ENCODE data around the gene GRM7. TPM values are rescaled to one million over a fixed set of nuclear protein-coding genes. Genes with fewer than 3 reads are reported as not detected.

The GRM7 gene
- total RNA-seq, 1 experiment from 2014 or later, result not detected

DNA sequence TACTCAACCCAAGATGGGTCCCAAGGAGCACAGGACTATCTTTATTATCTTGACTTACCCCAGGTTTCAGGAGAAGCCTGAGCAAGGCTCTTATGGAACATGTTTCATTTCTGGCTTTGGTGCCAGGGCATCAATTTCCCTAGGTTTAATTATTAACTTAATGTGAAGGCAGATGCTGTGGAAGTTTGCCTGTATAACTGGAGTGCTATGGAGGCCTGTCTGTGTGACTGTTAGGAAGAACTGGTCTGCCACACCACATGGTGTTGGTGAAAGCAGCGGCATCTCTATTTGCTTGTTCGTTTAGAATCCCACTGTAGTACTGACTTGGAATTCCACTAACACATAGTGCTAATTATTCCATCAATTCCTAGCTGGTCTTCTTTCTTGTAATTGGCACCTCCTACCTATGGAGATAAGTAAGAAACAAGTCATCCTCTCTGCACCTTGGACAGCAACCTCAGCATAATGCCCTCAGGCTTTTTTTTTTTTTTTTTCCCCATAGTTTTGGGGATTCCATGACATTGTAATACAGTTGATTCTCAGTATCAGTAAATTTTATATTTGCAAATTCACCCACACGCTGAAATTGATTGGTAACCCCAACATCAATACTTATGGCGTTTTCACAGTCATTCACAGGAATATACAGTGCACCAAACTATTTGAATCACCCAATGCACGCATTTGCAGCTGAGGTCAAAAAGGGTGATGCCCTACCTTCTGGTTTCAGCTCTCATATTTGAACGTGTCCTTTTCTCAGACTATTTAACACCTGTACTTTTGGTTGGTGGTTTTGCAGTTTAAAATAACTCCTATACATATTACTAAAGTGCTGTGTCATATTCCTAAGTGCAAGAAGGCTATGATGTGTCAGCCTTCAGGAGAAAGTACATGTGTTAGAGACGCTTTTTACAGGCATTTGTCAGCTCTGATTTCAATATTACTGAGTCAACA lies 867.9 kb downstream of the GRM7 start:
- ChIA-PET CTCF (no interaction called here), POLR2A (ENCODE audit: unreplicated experiment) (no interaction called here)
- intact Hi-C loops (cut with micrococcal nuclease), result no loop called here
- ATAC-seq (no peak), DNase-seq (no peak)
- TF ChIP-seq, protein P1, sequence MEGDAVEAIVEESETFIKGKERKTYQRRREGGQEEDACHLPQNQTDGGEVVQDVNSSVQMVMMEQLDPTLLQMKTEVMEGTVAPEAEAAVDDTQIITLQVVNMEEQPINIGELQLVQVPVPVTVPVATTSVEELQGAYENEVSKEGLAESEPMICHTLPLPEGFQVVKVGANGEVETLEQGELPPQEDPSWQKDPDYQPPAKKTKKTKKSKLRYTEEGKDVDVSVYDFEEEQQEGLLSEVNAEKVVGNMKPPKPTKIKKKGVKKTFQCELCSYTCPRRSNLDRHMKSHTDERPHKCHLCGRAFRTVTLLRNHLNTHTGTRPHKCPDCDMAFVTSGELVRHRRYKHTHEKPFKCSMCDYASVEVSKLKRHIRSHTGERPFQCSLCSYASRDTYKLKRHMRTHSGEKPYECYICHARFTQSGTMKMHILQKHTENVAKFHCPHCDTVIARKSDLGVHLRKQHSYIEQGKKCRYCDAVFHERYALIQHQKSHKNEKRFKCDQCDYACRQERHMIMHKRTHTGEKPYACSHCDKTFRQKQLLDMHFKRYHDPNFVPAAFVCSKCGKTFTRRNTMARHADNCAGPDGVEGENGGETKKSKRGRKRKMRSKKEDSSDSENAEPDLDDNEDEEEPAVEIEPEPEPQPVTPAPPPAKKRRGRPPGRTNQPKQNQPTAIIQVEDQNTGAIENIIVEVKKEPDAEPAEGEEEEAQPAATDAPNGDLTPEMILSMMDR (conservative IDR thresholded peaks at IDR 0.05; ENCODE audit: low read depth, low read length), result no peak
- TF ChIP-seq EZH2 (IDR thresholded peaks at IDR 0.05; ENCODE audit: low read length, unreplicated experiment) (no peak), EZH2phosphoT487 (IDR thresholded peaks at IDR 0.05; ENCODE audit: borderline replicate concordance, low read length) (no peak)
- Histone ChIP-seq H4K20me1 (ENCODE audit: low read length) (no peaks in the 10 kb centered on the region), H2AFZ (ENCODE audit: low read length) (no peak overlapping the region), H3K79me2 (ENCODE audit: low read length) (no peaks in the 10 kb centered on the region), H3K4me3 (ENCODE audit: low read length) (no peak overlapping the region), H3K27ac (ENCODE audit: low read length) (no peak overlapping the region), H3F3A (ENCODE audit: low read length, unreplicated experiment) (no peaks in the 10 kb centered on the region), H3K36me3 (ENCODE audit: low read depth, low read length) (no peaks in the 10 kb centered on the region), H3K4me1 (ENCODE audit: insufficient read depth, low read length) (no peaks in the 10 kb centered on the region), H3K9me3 (ENCODE audit: low read length) (peaks cover 8% of the 10 kb centered on the region; the same call in 1 of the 2 replicates), H3K4me2 (ENCODE audit: low read length) (no peak overlapping the region), H3K9ac (ENCODE audit: low read length) (no peak overlapping the region), H3K9me2 (replicated peaks; ENCODE audit: low read length) (no peaks in the 10 kb centered on the region), H3K27me3 (ENCODE audit: low read length) (no peaks in the 10 kb centered on the region)
- no TSS peak for BruUV-seq (replicated peaks)

DNA sequence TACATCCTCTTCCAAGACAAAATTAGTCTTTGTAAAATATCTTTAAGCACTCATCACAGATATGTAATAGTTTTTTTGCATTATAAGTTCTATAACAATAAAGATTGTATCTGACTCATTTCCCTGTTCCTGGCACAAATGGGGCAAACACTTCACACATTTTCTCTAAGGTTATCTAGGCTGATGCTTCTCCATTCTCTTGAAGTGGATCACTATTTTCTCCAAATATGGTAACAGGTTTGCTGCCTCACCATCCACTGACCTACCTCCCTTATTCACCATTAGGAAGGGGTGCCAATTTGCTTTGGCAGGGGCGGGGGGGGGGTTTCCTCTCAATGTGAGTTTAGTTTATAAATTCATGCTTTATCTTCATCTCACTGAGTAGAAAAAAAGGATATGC lies 873.0 kb downstream of the GRM7 start:
- no peak for DNase-seq
- H3K9ac ChIP-seq (ENCODE audit: low read length), result no peak overlapping the region
- H3K9me2 ChIP-seq (replicated peaks; ENCODE audit: low read length), result no peaks in the 10 kb centered on the region
- H3K4me2 ChIP-seq (ENCODE audit: low read length), result no peak overlapping the region
- H2AFZ ChIP-seq (ENCODE audit: low read length), result no peak overlapping the region
- BruUV-seq (replicated peaks), result no TSS peak
- no peak for TF ChIP-seq EZH2phosphoT487 (IDR thresholded peaks at IDR 0.05; ENCODE audit: borderline replicate concordance, low read length)
- TF ChIP-seq, protein P1 (conservative IDR thresholded peaks at IDR 0.05; ENCODE audit: low read depth, low read length), result no peak
- no peak for TF ChIP-seq EZH2 (IDR thresholded peaks at IDR 0.05; ENCODE audit: low read length, unreplicated experiment)
- no peaks in the 10 kb centered on the region for H3K4me1 ChIP-seq (ENCODE audit: insufficient read depth, low read length)
- H3K27ac ChIP-seq (ENCODE audit: low read length), result no peak overlapping the region
- ATAC-seq, result no peak
- H3K36me3 ChIP-seq (ENCODE audit: low read depth, low read length), result no peaks in the 10 kb centered on the region
- H4K20me1 ChIP-seq (ENCODE audit: low read length), result no peaks in the 10 kb centered on the region
- POLR2A ChIA-PET (ENCODE audit: unreplicated experiment), result no interaction called here
- H3K27me3 ChIP-seq (ENCODE audit: low read length), result no peaks in the 10 kb centered on the region
- CTCF ChIA-PET, result no interaction called here
- intact Hi-C loops (cut with micrococcal nuclease), result no loop called here
- H3K4me3 ChIP-seq (ENCODE audit: low read length), result no peak overlapping the region
- H3F3A ChIP-seq (ENCODE audit: low read length, unreplicated experiment), result no peaks in the 10 kb centered on the region
- H3K9me3 ChIP-seq (ENCODE audit: low read length), result peaks cover 15% of the 10 kb centered on the region; the same call in 1 of the 2 replicates
- no peaks in the 10 kb centered on the region for H3K79me2 ChIP-seq (ENCODE audit: low read length)

DNA sequence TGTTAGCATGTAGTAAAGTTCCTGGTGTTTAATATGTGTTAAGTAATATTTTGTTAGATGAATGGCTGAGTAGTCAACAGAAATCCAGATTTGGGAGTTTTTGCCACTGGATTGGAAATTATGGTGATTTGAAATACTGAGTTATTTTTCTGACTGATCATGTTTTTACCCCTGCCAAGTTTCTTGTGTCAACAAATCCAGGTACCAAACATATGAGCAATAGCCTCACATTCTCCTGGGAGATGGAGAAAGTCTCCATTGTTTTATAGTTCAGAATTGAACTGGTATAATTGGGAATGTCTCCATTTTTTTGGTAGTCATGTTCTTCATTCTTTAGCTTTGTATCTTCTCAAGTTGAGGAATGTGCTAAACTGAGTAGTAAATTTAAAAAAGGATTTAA lies 873.5 kb downstream of the GRM7 start:
- intact Hi-C loops (cut with micrococcal nuclease), result no loop called here
- no peak for DNase-seq

More for the DNA sequence above, 873.5 kb downstream of the GRM7 start:
- no peak overlapping the region for H3K27ac ChIP-seq (ENCODE audit: low read length)
- TF ChIP-seq, protein P1 (conservative IDR thresholded peaks at IDR 0.05; ENCODE audit: low read depth, low read length), result no peak
- H3K36me3 ChIP-seq (ENCODE audit: low read depth, low read length), result no peaks in the 10 kb centered on the region
- no peak overlapping the region for H2AFZ ChIP-seq (ENCODE audit: low read length)
- H3K4me1 ChIP-seq (ENCODE audit: insufficient read depth, low read length), result no peaks in the 10 kb centered on the region
- no peak overlapping the region for H3K4me2 ChIP-seq (ENCODE audit: low read length)
- no TSS peak for BruUV-seq (replicated peaks)
- no peaks in the 10 kb centered on the region for H3K79me2 ChIP-seq (ENCODE audit: low read length)
- POLR2A ChIA-PET (ENCODE audit: unreplicated experiment), result no interaction called here
- H4K20me1 ChIP-seq (ENCODE audit: low read length), result no peaks in the 10 kb centered on the region
- no peaks in the 10 kb centered on the region for H3K9me2 ChIP-seq (replicated peaks; ENCODE audit: low read length)
- CTCF ChIA-PET, result no interaction called here
- no peak for ATAC-seq
- H3K27me3 ChIP-seq (ENCODE audit: low read length), result no peaks in the 10 kb centered on the region
- no peak overlapping the region for H3K9ac ChIP-seq (ENCODE audit: low read length)
- peaks cover 10% of the 10 kb centered on the region; the same call in 1 of the 2 replicates for H3K9me3 ChIP-seq (ENCODE audit: low read length)
- no peaks in the 10 kb centered on the region for H3F3A ChIP-seq (ENCODE audit: low read length, unreplicated experiment)
- H3K4me3 ChIP-seq (ENCODE audit: low read length), result no peak overlapping the region

Measured in PC-3 (cell line).